ENCODE measurements around the gene LRRC7. TPM values are rescaled to one million over a fixed set of nuclear protein-coding genes. Genes with fewer than 3 reads are reported as not detected.
"Not testable (repeated sequence)": the region's sequence is repeated elsewhere in the genome, so short reads cannot be mapped to it uniquely, and the experiment has no call there.

LRRC7 gene
- total RNA-seq, 1 donor from 2014 or later, result 0.08 TPM

- no peak for ATAC-seq
Measured at GRCh38 chr1:69702085-69702484, 134.4 kb downstream of the LRRC7 start.

- ATAC-seq, result no peak
Measured at GRCh38 chr1:69706473-69706872, 138.8 kb downstream of the LRRC7 start.

GRCh38 chr1:69707103-69707502 is 139.4 kb downstream of the LRRC7 start:
- ATAC-seq, result no peak

- ATAC-seq, result no peak
Measured at GRCh38 chr1:69710484-69711189, 142.9 kb downstream of the LRRC7 start.

DNA sequence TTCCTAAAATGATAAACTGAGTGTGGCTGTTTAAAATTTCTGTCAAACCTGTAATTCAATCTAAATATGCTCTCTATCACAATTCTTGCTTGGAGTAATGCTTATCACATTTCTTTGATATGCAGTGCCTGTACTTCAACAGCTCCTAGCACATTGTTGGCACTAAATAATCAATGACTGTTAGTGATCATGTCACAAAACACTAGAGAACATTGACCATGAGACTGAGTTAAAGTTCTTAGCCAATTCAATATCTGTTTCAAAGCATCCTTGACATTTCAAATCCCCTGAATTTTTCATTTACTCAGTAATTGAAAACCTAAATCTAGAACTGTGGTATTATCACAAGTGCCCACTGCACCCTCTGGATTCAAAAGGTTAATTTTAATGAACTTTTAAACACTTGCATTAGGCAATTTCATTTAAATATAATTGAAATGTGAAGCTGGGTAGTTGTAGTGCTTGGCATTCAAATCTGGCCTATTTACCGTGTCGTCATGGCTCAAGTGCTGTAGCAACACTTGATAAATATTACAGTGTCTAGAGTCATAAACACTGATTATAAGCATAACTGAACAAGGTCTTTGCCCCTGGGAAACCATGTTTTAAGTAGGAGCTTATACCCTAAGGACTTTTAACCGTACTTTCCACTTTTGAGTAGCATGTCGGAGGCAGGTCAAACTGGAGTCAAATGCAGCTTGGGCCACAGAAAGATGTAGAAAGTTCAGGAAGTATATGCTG is 143.6 kb downstream of the LRRC7 start:
- no peak for ATAC-seq

DNA sequence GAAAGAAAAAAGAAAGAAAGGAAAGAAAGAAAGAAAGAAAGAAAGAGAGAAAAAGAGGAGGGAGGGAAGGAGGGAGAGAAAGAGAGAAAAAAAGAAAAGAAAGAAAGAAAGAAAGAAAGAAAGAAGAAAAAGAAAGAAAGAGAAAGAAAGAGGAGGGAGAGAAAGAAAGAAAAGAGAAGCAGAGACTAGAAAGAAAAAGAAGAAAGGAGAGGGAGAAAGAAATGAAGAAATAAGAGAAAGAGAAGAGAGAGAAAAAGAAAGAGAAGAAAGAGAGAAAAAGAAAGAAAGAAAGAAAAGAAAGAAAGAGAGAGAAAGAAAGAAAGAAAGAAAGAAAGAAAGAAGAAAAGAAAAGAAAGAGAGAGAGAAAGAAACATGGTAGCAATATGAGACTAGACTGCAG is 150.1 kb downstream of the LRRC7 start:
- not testable (repeated sequence) for ATAC-seq

- ATAC-seq, result no peak
Measured at GRCh38 chr1:69728206-69728605, 160.5 kb downstream of the LRRC7 start.

- no peak for ATAC-seq
Measured at GRCh38 chr1:69733061-69733460, 165.3 kb downstream of the LRRC7 start.

DNA sequence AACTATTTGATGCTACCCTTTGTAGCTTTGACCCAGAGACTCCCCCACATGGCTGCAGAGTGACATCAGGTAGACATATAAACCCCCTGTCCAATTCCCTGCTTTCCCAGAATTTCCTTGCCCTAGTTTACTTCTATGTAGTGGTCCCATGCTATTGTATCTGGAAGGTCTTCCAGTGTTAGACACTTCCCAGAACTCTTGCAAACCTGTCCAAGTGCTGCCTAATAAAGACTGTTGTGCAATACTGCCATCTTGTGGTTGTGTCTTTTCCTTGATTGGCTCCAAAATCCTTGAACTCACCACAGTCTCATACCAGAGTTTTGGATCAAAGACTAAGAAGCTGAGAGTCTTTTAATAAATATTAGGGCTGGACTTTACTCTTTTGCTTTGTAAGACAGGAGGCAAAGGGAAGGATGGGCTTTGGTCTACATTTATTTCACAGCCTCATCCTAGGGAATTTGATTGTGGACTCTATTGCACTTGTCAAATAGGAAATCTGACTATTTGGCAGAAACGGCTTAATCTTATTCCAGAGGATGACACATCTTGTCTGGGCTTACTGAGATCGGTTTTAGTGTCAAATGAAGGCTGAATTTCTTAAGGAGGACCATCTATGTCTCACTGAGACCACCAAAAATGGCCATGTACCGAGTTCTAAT is 169.9 kb downstream of the LRRC7 start:
- peak; percentile 60 for ATAC-seq

- ATAC-seq, result no peak
Measured at GRCh38 chr1:69738458-69739250, 170.9 kb downstream of the LRRC7 start.

GRCh38 chr1:69739251-69739605 is 171.5 kb downstream of the LRRC7 start:
- no peak for ATAC-seq

GRCh38 chr1:69743146-69743545 is 175.4 kb downstream of the LRRC7 start:
- no peak for ATAC-seq

- no peak for ATAC-seq
Measured at GRCh38 chr1:69744381-69744780, 176.7 kb downstream of the LRRC7 start.

- ATAC-seq, result no peak
Measured at GRCh38 chr1:69747207-69747606, 179.5 kb downstream of the LRRC7 start.

GRCh38 chr1:69750638-69751037 is 182.9 kb downstream of the LRRC7 start:
- no peak for ATAC-seq

- no peak for ATAC-seq
Measured at GRCh38 chr1:69752831-69753230, 185.1 kb downstream of the LRRC7 start.

GRCh38 chr1:69754521-69754920 is 186.8 kb downstream of the LRRC7 start:
- ATAC-seq, result no peak

DNA sequence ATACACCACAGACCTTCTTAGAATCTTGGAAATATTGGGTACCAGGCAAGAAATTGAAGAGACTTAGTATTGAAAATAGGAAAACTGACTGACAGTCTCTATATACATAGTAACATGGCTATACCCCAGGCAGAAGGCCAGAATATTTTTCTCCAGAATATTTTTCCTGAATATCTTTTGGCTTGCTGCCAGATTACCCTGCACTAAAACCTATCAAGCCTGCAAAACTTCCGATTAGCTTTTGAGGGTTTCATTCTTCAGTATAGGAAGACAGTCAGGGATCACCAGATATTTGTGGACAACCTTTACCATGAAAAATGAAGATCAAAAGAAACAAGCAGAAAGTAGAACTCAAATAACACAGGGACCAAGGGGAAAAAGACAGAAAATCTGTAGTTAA is 187.9 kb downstream of the LRRC7 start:
- ATAC-seq, result no peak

DNA sequence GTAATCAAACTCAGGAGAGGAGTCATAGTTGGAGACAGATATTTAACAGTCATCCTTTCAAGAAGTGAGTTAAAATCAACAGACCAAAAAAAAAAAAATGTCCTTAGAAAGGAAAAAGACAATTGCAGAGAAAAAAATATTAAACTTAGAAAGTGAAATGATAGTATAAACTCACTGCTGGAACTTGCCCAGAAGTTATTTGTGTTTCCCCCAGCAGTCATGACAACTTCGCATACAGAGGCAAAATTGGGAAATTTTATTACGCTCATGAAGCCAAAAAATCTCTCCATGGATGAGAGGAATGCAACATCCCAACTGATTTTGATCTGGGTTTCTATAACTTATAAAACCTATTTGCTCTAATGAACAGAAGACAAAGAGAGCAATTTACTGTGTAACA is 198.2 kb downstream of the LRRC7 start:
- ATAC-seq, result no peak

GRCh38 chr1:69766431-69767180 is 198.9 kb downstream of the LRRC7 start:
- no peak for ATAC-seq

DNA sequence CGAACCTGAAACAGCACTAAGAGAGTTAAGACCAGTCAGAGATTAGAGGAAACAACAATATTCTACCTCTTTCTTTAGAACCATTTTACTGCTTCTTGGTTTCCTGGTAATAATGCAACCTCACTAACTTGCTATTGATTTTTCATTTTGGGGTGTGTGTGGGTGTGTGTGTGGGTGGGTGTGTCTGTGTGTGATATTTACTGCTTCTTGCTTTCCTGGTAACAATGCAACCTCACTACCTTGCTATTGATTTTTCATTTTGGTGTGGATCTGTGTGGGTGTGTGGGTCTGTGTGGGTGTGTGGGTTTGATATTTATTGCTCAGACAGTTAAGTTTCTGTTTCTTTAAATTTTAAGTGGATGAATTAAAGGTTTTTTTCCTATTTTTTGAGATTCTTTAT is 208.8 kb downstream of the LRRC7 start:
- ATAC-seq, result no peak

DNA sequence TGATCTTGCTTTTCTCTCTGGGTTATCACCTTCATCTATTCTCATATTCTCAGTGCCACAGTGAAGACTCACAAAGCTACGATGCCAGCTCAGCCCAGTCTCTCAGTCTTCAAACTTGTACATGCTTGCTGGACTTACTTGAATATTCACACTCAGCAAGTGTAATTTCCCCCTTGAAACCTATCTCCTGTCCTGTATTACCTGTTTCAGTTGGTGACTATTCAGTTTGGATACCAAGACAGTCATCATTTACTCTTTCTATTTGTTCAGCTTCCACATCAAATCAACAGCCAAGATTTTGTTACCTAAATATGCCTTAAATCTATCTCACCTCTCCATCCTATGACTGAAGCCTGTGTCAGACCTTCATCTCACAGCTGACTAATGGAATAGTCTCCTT is 209.7 kb downstream of the LRRC7 start:
- peak; percentile 52 for ATAC-seq
